HG03558 (cell line): Measurements from ENCODE around the gene TRIM67.

Source experiments
- ATAC-seq: cut with Tn5 transposase; IDR thresholded peaks from one replicate; pipeline ENCODE4 v1.9.1; 2021; ENCODE audit warnings: moderate number of reproducible peaks; ENCODE audit not compliant: unreplicated experiment; ENCODE audit errors: extremely low read depth

The TRIM67 gene

DNA sequence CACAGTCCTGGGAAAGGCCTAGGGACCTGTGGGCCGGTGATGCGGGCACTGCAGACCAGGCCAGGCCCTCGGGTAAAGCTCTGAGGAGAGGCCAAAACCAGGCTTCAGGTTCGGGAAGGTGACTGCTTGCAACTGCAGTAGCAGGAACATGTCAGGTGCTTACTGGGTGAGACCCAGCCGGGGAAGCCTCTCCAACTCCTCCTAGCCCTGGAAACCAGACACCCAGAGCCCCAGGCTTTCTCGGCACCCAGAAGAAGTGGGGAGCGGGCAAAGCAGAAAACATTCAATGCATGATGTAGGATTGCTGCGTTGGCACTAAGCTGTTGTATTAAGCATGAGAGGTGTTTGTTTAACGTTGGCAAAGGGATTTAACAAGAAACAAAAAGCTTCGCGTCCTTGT is 58.9 kb downstream of the TRIM67 start:
- ATAC-seq: no peak

DNA sequence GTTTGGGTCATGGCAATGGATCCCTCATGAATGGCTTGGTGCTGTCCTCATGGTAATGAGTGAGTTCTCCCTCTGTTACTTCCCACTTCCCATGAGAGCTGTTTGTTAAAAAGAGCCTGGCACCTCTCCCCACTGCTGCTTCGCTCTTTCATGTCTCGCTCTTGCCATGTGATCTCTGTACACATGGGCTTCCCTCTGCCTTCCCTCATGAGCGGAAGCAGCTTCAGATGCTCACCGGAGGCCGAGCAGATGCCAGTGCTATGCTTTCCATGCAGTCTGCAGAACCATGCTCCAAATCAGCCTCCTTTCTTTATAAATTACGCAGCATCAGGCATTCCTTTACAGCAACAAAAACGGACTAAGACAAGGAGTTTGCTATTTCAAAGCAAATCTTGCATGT is 64.3 kb downstream of the TRIM67 start:
- ATAC-seq: no peak

DNA sequence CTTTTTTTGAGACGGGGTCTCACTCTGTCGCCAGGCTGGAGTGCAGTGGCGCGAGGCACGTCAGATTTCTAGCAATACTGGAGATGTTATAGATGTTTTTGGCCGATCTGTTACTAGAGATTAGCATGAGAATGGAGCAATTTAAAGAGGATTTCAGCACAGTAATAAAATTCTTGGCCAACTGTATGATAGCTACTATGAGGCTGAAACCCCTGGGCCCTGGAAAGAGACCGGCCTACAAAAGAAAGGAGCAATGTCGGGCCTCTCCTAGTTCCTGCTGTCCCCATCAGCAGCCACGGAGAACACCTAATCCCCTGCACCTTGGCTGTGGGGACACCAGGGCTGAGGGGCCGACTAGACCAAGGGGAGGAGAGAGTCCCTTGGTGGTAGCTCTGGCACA is 69.7 kb downstream of the TRIM67 start:
- ATAC-seq: no peak

DNA sequence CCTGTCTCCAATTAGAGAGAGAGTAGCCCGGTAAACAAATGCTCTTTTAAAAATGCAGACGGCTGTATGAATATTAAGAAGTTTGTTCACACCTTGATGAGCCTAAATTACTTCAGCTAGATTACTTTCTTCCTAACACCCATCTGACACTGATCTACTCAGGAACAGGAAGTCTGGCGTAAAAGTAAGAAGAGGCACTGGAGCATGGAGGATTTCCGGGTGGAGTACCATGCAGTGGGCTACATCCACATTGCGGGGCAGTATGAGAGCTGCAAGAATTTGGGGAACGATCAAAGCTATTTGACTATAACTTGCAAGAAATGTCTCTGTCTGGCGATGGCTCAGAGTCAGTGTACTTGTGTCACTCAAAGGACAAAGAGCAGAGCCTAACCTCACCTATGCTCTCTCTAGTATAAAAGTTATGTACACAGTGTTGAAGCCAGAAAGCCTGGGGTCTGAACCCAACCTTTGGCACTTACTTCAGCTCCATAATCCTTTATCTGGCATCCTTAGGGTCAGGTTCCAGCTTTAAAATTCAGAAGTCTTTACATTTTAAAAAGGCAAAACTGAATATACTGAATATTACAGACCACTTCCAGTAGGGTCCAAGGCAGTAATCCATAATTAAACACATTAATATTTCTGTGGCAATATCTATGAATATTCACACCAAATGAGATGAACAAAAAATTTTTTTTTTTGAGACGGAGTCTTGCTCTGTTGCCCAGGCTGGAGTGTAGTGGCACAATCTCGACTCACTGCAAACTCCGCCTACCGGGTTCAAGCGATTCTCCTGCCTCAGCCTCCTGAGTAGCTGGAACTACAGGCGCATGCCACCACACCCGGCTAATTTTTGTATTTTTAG is 71.2 kb downstream of the TRIM67 start:
- ATAC-seq: no peak

DNA sequence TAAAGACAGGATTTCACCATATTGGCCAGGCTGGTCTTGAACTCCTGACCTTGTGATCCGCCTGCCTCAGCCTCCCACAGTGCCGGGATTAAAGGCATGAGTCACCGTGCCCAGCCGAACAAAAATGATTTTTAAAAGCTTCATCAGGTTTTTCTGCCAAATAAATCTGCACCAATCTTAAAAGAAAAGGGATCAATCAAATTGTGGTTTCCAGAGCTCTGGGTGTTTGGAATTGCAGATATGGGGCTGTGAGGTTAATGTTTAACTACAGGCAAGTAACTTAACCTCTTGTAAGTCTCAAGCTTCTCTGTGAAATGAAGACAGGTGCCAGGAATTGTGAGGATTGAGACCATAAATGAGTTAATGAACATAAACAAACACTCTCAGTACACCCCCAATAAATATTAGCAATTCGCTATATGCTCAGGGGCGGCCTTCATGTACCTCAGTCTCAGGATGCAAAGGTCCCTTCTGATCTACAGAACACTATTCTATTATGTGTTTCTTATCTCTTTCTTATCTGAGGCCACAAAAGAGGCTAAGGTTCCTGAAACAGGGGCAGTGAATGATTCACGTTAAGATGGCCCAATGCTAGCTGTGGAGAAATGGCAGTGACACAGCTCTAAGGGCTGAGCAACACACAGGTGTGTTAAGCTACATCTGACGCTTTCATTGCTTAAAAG is 72.0 kb downstream of the TRIM67 start:
- no peak for ATAC-seq

DNA sequence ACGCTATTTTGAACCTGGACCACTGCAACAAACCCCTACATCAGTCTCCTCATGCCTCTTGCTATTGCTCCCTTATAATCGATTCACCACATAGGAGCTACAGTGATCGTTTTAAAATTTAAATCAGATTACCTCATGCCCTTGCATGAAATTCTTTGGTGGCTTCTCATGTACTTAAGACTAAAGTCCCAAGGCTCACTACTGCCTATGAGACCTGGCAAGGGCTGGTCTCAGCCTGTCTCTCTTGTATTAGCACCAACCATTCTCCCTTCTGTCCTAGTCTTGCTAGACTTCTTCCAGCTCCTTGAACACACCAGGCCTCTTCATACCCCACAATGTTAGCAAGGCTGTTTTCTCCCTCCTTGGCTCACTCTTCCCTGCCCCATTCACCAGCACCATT is 72.6 kb downstream of the TRIM67 start:
- ATAC-seq: no peak

DNA sequence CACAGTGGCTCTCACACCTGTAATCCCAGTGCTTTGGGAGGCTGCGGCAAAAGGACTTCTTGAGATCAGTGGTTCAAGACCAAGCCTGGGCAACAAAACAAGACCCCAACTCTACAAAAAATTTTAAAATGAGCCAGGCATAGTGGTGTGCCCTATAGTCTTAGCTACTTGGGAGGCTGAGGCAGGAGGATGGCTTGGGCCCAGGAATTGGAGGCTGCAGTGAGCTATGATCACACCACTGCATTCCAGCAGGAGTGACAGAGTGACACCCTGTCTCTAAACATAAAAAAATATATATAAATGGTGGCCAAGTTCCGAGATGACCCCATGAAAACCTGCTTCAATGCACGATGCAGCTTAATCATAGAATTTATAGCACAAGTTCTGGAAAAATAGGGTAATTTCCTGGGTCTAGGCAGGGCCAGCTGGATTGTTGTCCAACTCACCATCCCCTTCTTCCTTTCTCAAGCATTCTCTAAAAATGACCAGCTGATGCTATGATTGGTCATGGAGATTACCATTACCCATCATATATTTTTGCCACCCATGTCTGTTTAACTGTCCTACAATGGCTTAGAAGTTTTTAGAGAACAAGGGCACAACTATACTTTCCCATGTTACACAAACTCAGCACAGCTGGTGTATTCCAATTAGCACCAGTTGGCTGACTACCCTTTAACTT is 73.8 kb downstream of the TRIM67 start:
- ATAC-seq: no peak

DNA sequence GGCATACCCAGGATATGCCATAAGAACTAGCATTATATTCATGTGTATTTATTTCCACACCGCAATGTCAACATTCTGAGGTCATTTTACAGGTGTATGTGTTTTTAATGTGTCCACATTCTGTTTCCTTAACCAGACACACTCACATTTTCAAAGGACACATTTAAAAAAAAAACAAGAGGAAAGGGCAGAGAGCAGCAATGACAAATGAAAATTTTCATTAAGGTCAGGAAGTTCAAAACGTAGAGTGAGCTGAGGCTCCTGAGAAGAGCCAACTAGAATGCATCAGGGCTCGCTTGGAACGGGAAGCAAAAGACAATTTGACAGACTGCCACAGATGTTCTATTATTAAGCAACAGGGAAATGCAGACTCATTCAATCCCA is 74.3 kb downstream of the TRIM67 start:
- ATAC-seq: no peak

DNA sequence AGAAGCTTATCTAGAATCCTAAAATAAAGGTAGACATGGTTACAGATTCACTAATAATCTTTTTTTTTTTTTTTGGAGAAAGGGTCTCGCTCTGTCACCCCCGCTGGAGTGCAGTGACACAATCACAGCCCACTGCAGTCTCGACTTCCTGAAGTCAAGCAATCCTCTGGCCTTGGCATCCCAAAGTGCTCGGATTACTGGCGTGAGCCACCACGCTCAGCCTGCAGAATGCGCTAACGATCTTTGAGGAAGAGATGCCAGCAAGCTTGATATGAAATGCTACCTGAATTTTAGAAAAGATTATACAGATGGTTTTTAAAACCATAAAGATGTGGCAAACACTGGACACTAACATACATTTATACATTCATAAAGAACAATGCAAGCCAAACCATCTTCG is 75.1 kb downstream of the TRIM67 start:
- ATAC-seq: no peak

DNA sequence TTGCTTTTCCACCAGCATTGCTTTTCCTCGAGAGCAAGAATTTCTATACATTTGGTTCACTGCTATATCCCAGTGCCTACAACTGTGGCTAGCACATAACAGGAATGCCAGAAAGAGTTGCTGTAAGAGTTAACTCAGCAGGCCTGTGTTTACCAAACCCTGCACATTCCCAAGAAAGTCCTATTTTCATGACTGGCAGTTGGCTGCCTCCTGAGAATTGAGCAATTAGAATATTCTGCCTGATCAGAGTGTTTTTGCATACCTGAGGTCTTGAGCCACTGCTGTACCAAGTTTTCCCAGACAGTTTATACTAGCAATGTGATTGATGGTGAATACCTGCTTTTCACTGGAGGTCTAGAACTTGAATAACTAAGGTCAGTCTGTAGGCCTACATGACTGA is 76.4 kb downstream of the TRIM67 start:
- ATAC-seq: no peak

DNA sequence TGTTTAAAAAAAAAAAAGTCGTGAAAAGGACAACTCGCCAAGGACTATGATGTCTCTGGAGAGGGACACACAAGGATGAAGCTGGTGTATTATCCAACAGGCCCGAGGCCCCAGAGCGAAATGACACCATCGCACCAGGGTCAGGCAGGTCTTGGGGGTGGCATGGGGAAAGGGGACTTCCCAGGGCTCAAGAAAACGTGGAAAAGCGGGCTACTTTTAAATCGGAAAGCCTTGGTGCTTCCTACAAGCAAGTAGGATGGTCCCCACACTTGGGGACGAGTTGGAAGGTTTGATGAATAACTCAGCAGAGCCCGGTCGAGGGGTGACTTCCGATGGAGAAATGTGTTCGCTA is 78.6 kb downstream of the TRIM67 start:
- ATAC-seq: no peak

DNA sequence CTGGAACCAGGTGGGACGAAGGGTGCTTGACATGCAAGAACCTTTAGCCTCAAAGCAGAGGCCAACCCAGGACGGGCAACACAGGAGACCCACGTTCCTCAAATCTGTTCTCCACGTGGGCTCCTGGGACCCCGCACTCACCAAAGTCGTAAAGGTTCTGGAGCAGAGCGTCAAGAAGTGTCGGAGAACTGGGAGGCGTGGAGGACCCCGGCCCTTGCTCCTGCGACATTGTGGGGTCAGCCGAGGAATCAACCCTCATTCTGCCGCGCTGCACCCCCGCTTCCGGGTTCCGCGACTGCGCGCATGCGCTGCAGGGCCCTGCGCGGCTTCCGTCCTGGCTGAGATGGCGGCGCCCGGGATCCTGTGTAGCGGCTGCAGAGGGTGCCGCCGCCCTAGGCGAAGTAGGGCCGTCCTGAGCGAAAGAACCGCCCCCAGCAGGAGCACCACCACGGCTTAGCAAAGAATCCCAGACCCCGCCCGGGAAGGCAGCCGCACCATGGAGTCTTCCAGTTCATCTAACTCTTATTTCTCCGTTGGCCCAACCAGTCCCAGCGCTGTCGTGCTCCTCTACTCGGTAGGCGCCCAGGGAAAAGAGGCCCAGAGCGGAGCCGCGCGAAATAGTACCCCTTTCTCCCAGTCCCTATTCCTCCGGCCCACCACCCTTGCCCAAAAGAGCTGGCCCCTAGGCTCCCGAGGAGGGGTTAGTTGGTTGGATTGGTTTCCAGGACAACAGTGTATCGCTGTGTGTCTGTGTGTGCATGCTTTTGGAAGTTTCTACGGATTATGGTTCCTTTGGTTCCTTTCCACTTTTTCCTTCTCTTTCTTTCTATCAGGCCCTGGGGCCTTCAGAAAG is 79.3 kb downstream of the TRIM67 start, which contains the start of gene GNPAT:
TSS of gene GNPAT (plus strand) at position 330 of the 853 bp plus-strand sequence. CDS start at position 497, 167 bp downstream.
- no peak for ATAC-seq

DNA sequence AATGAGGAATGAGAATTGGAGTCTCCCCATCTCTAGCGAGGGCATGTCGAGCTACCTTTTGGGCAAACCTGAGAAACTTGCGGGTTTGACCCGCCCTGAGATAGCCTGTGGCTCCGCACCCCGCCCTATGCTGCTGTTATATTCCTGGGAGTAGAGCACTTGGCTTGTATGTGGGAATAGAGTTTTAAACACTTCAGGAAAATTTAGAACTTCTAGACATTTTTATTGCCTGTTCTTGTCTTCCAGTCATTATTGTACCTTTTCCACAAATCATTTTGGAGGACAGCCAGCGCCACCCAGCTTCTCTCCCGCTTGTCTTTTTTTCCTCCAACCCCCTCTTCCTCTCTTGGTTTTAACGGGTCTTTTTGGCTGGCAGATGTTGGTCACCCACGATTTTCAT is 79.9 kb downstream of the TRIM67 start:
- no peak for ATAC-seq

DNA sequence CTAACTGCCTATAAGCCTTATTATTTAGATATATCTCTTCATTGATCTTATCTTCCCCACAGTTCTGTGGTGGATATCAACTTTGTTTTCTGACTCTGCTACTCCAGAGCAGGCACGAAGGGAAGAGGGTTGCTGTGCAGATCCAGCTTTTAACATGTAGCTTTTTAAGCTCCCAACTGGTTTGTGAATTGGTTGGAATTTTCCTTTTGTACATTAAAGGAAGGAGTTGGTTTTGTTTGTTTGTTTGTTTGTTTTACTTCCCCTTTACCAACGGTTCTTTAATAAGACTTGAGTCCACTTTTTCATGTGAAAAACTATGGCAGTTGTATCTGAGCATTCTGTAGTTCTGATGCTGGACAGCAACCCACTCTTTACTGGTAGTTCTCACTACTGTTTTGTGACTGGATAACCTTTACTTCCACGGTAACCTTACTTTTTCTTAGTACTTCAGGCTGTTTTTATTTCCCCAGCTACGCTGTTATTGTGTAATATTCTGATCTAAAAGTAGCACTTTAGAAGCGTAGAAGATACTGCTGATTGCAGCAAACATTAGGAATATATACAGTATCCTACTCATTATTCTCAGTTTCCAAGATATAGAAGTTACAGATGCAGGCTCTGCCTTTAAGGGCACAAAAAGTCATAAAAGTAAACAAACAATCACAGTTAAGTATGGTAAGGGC is 80.8 kb downstream of the TRIM67 start:
- no peak for ATAC-seq

DNA sequence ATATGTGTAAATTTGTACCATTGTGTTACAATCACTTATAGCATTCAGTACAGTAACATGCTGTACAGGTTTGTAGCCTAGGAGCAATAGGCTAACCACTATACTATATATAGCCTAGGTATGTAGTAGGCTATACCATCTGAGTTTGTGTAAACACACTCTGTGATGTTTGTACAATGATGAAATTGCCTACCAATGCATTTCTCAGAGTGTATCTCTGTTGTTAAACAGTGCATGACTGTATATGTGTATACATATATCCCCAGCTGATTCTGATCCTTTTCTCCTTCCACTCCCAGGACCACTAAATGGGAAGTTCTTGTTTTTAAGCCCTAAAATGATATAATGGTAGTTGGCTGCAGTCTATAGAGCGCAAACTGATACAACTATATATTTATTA is 86.9 kb downstream of the TRIM67 start:
- no peak for ATAC-seq

DNA sequence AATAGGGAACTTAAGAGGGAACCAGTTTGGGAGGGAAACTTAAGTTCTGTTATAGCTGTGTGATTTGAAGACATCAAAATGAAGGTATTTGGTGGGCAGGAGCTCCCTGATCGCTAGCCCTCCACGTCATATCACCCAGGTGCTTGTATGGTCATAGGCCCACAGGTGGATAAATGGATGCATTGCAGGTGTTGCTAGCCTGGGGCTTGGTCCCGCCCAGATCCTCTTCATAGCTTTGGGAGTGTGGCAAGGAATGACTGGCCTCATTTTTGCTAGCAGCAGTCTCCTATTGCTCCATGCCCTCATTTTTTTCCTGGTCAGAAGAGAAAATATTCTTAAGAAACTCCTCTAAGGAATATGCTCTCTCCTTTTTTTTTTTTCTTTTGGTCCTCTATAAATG is 90.5 kb downstream of the TRIM67 start:
- no peak for ATAC-seq

DNA sequence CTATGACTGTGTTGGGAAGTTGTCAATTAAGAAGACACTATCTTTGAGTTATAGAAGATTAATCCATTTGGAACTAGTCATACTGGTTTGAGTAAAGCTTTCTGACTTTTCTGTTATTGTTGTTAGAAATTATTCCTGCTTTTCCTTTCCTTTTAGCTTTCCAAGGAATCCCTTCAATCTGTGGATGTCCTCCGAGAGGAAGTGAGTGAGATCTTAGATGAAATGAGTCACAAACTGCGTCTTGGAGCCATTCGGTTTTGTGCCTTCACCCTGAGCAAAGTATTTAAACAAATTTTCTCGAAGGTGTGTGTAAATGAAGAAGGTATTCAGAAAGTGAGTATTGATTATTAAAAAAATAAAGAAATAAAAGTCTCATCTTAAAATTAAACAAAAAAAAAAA is 98.5 kb downstream of the TRIM67 start:
- ATAC-seq: no peak

DNA sequence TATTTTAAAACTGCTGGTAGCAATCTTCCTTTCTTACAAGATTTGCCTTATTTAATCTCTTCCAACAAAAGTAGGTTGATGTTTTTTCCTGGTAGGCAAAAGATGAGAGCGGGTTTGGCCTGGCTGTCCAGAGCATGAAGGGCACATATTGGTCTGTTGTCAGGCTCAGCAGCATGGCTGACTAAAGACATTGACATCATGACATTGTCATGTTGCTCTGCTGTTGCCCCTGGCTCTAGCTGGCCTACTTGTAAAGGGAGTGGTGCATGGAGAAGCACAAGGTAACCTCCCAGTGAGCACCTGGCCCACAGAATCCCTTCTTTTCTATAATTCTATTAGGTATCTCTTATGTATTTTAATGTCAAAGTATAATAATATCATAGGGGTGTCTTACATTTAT is 102.8 kb downstream of the TRIM67 start:
- no peak for ATAC-seq

DNA sequence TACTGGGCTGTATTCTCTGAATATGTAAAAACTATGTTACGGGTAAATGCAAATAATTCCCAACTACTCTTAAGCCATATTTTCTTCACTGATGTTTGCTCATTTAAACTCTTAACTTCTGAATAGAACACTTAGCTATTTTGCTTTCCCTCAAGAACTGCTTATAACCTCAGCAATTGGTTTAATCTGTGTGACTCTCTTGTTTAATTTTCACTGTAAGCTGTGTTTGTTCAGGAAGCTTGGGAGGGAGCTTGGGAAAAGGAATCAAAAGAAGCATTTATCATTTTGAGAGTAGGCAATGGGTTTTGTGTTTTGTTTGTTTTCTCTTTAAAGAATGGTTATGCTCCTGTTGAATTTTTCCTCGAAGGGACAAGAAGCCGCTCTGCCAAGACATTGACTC is 103.5 kb downstream of the TRIM67 start:
- no peak for ATAC-seq

DNA sequence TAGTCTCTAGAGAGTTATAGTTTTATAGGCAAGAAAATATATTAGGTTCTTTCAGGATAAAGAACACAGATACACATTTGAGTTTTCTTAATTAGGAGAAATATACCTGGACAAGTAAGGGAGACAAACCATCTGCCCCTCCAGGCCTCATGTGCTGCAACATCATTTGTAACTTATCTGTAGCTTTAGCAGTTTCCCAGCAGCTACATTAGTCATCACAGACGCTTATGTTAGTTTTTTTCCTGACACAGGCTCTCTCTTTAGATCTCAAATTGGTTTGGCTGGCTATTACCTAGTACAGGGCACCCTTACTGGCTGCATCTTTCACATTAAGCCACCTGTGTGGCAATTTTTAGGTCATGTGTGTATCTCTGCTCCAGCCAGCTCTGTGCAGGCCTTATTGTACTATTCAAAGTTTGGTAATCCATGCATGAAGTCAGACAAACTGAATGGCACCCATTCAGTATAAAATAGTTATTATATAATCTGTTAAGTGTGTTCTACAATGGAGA is 105.0 kb downstream of the TRIM67 start:
- ATAC-seq: no peak
